Measurements from ENCODE around the gene SYNDIG1. TPM values are rescaled to one million over a fixed set of nuclear protein-coding genes. Genes with fewer than 3 reads are reported as not detected.

The SYNDIG1 gene
- total RNA-seq, 1 experiment from 2014 or later, result not detected

- H3K4me1 ChIP-seq (ENCODE audit: insufficient read depth, low read length), result no peaks in the 10 kb centered on the region
- BruUV-seq (replicated peaks), result no TSS peak
- no peak for TF ChIP-seq CTCF (conservative IDR thresholded peaks at IDR 0.05; ENCODE audit: low read depth, low read length)
- TF ChIP-seq EZH2phosphoT487 (IDR thresholded peaks at IDR 0.05; ENCODE audit: borderline replicate concordance, low read length), result no peak
- TF ChIP-seq EZH2 (IDR thresholded peaks at IDR 0.05; ENCODE audit: low read length, unreplicated experiment), result no peak
- ATAC-seq (no peak), DNase-seq (no peak)
- no peak overlapping the region for H3K4me2 ChIP-seq (ENCODE audit: low read length)
- no peaks in the 10 kb centered on the region for H3K9me3 ChIP-seq (ENCODE audit: low read length)
- no peaks in the 10 kb centered on the region for H3K36me3 ChIP-seq (ENCODE audit: low read depth, low read length)
- H3K4me3 ChIP-seq (ENCODE audit: low read length), result no peak overlapping the region
- no peak overlapping the region for H3K9ac ChIP-seq (ENCODE audit: low read length)
- no peaks in the 10 kb centered on the region for H3K9me2 ChIP-seq (replicated peaks; ENCODE audit: low read length)
- CTCF ChIA-PET, result no interaction called here
- no peaks in the 10 kb centered on the region for H3K79me2 ChIP-seq (ENCODE audit: low read length)
- intact Hi-C loops (cut with micrococcal nuclease), result no loop called here
- POLR2A ChIA-PET (ENCODE audit: unreplicated experiment), result no interaction called here
- peaks cover 87% of the 10 kb centered on the region for H3K27me3 ChIP-seq (ENCODE audit: low read length)
- H3K27ac ChIP-seq (ENCODE audit: low read length), result no peak overlapping the region
- no peak overlapping the region for H2AFZ ChIP-seq (ENCODE audit: low read length)
- no peaks in the 10 kb centered on the region for H4K20me1 ChIP-seq (ENCODE audit: low read length)
- H3F3A ChIP-seq (ENCODE audit: low read length, unreplicated experiment), result no peaks in the 10 kb centered on the region
Measured at GRCh38 chr20:24580006-24580405, 110.6 kb downstream of the SYNDIG1 start.

- Histone ChIP-seq H3K4me3 (ENCODE audit: low read length) (no peak overlapping the region), H3K4me2 (ENCODE audit: low read length) (no peak overlapping the region), H3K27me3 (ENCODE audit: low read length) (peaks cover 87% of the 10 kb centered on the region), H3K9me3 (ENCODE audit: low read length) (no peaks in the 10 kb centered on the region), H2AFZ (ENCODE audit: low read length) (no peak overlapping the region), H3K4me1 (ENCODE audit: insufficient read depth, low read length) (no peaks in the 10 kb centered on the region), H3K79me2 (ENCODE audit: low read length) (no peaks in the 10 kb centered on the region), H3K36me3 (ENCODE audit: low read depth, low read length) (no peaks in the 10 kb centered on the region), H3K27ac (ENCODE audit: low read length) (no peak overlapping the region), H3K9ac (ENCODE audit: low read length) (no peak overlapping the region), H4K20me1 (ENCODE audit: low read length) (no peaks in the 10 kb centered on the region), H3K9me2 (replicated peaks; ENCODE audit: low read length) (no peaks in the 10 kb centered on the region), H3F3A (ENCODE audit: low read length, unreplicated experiment) (no peaks in the 10 kb centered on the region)
- ATAC-seq, result no peak
- TF ChIP-seq CTCF (conservative IDR thresholded peaks at IDR 0.05; ENCODE audit: low read depth, low read length), result no peak
- TF ChIP-seq EZH2 (IDR thresholded peaks at IDR 0.05; ENCODE audit: low read length, unreplicated experiment), result no peak
- TF ChIP-seq EZH2phosphoT487 (IDR thresholded peaks at IDR 0.05; ENCODE audit: borderline replicate concordance, low read length), result no peak
- no peak for DNase-seq
- POLR2A ChIA-PET (ENCODE audit: unreplicated experiment), result no interaction called here
- CTCF ChIA-PET, result no interaction called here
- BruUV-seq (replicated peaks), result no TSS peak
- intact Hi-C loops (cut with micrococcal nuclease), result no loop called here
Measured at GRCh38 chr20:24580855-24581254, 111.4 kb downstream of the SYNDIG1 start.

GRCh38 chr20:24581443-24582170, 112.2 kb downstream of the SYNDIG1 start:
- Histone ChIP-seq H3K9ac (ENCODE audit: low read length) (no peak overlapping the region), H3K79me2 (ENCODE audit: low read length) (no peaks in the 10 kb centered on the region), H3F3A (ENCODE audit: low read length, unreplicated experiment) (no peaks in the 10 kb centered on the region), H3K9me2 (replicated peaks; ENCODE audit: low read length) (no peaks in the 10 kb centered on the region), H3K27me3 (ENCODE audit: low read length) (peaks cover 87% of the 10 kb centered on the region), H3K9me3 (ENCODE audit: low read length) (no peaks in the 10 kb centered on the region), H4K20me1 (ENCODE audit: low read length) (no peaks in the 10 kb centered on the region), H3K4me3 (ENCODE audit: low read length) (no peak overlapping the region), H3K36me3 (ENCODE audit: low read depth, low read length) (no peaks in the 10 kb centered on the region), H3K27ac (ENCODE audit: low read length) (no peak overlapping the region), H3K4me2 (ENCODE audit: low read length) (no peak overlapping the region), H2AFZ (ENCODE audit: low read length) (no peak overlapping the region), H3K4me1 (ENCODE audit: insufficient read depth, low read length) (no peaks in the 10 kb centered on the region)
- TF ChIP-seq EZH2 (IDR thresholded peaks at IDR 0.05; ENCODE audit: low read length, unreplicated experiment) (no peak), EZH2phosphoT487 (IDR thresholded peaks at IDR 0.05; ENCODE audit: borderline replicate concordance, low read length) (no peak), CTCF (conservative IDR thresholded peaks at IDR 0.05; ENCODE audit: low read depth, low read length) (no peak)
- ChIA-PET POLR2A (ENCODE audit: unreplicated experiment) (no interaction called here), CTCF (no interaction called here)
- DNase-seq, result no peak
- intact Hi-C loops (cut with micrococcal nuclease), result no loop called here
- no TSS peak for BruUV-seq (replicated peaks)
- ATAC-seq, result no peak

Data from PC-3 (cell line).